ENCODE data around the gene AK1. TPM values are rescaled to one million over a fixed set of nuclear protein-coding genes. Genes with fewer than 3 reads are reported as not detected.

AK1 gene
- total RNA-seq, 4 donors from 2014 or later: 29.9 to 65.1 (median 38.7) TPM

DNA sequence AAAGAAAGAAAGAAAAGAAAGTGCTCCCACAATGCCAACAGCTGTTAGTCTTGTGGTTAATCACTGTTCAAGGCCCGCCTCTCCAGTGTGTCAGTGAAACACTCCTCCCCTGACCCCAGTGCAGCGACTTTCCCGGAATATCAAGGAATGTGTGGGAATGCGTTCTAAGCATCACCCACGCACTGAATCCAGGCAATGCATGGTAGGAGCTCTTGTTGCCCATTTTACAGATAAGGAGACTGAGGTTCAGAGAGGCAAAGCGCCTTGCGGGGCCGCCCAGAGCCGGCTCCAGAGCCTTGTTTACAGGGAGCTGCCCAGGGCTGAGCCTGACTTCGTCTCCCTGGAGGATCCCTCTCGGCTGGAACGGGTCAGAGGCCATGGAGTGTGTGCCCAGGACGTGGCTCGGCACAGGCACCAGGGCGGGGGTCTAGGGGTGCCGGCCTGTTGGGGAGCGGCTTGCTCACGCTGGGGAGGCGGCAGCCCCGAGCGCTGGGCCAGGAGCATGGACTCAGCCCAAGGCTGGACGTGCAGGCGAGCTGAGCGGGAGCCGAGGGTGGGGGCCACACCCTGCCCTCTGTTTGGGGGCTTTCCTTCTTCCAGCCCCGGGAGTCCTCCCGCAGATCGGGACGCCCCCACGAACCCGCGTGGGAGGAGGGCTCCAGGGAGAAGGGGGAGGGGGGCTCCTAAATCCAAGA, 21.1 kb upstream of the AK1 start:
- H3K4me1 ChIP-seq: peaks cover 0 to 68% (median 36%) of the 10 kb centered on the region in 4 donors
- peaks cover 0 to 5% (median 0%) of the 10 kb centered on the region in 4 donors for H3K9me3 ChIP-seq
- H3K27me3 ChIP-seq: no peaks in the 10 kb centered on the region
- peak in 1 of 2 donors; percentile 67 for DNase-seq (ENCODE audit: low spot score in 2 of 2)
- peak in 1 of 2 donors; percentile 83 for TF ChIP-seq EP300 (IDR thresholded peaks at IDR 0.05)
- no peak for TF ChIP-seq POLR2A (IDR thresholded peaks at IDR 0.05)
- TF ChIP-seq, protein P1, sequence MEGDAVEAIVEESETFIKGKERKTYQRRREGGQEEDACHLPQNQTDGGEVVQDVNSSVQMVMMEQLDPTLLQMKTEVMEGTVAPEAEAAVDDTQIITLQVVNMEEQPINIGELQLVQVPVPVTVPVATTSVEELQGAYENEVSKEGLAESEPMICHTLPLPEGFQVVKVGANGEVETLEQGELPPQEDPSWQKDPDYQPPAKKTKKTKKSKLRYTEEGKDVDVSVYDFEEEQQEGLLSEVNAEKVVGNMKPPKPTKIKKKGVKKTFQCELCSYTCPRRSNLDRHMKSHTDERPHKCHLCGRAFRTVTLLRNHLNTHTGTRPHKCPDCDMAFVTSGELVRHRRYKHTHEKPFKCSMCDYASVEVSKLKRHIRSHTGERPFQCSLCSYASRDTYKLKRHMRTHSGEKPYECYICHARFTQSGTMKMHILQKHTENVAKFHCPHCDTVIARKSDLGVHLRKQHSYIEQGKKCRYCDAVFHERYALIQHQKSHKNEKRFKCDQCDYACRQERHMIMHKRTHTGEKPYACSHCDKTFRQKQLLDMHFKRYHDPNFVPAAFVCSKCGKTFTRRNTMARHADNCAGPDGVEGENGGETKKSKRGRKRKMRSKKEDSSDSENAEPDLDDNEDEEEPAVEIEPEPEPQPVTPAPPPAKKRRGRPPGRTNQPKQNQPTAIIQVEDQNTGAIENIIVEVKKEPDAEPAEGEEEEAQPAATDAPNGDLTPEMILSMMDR (IDR thresholded peaks at IDR 0.05): no peak
- peak overlapping the region; percentile 84 to 97 (median 90) for H3K27ac ChIP-seq
- peak overlapping the region; percentile 76 to 97 (median 86) for H3K4me3 ChIP-seq
- WGBS, 2 donors: 10 to 12% methylated on average over 9 to 17 of the region's 32 CpGs
- H3K36me3 ChIP-seq: peaks cover 3 to 28% (median 17%) of the 10 kb centered on the region in 3 donors

GRCh38 chr9:127897193-127897692, 19.8 kb upstream of the AK1 start:
- H3K27ac ChIP-seq: peak overlapping the region; percentile 84 to 97 (median 90)
- H3K4me1 ChIP-seq: peaks cover 0 to 58% (median 30%) of the 10 kb centered on the region in 4 donors
- H3K4me3 ChIP-seq: peak overlapping the region; percentile 76 to 97 (median 86)
- DNase-seq (ENCODE audit: low spot score in 2 of 2): peak; percentile 84 to 90
- TF ChIP-seq, protein P1 (IDR thresholded peaks at IDR 0.05): no peak
- TF ChIP-seq EP300 (IDR thresholded peaks at IDR 0.05) (peak in 1 of 2 donors; percentile 85), POLR2A (IDR thresholded peaks at IDR 0.05) (peak in 1 of 2 donors; percentile 47)
- peaks cover 0 to 13% (median 0%) of the 10 kb centered on the region in 4 donors for H3K9me3 ChIP-seq
- 4 to 8% methylated on average over 10 to 19 of the region's 19 CpGs for WGBS, 2 donors
- peaks cover 3 to 41% (median 26%) of the 10 kb centered on the region in 3 donors for H3K36me3 ChIP-seq
- no peaks in the 10 kb centered on the region for H3K27me3 ChIP-seq

DNA sequence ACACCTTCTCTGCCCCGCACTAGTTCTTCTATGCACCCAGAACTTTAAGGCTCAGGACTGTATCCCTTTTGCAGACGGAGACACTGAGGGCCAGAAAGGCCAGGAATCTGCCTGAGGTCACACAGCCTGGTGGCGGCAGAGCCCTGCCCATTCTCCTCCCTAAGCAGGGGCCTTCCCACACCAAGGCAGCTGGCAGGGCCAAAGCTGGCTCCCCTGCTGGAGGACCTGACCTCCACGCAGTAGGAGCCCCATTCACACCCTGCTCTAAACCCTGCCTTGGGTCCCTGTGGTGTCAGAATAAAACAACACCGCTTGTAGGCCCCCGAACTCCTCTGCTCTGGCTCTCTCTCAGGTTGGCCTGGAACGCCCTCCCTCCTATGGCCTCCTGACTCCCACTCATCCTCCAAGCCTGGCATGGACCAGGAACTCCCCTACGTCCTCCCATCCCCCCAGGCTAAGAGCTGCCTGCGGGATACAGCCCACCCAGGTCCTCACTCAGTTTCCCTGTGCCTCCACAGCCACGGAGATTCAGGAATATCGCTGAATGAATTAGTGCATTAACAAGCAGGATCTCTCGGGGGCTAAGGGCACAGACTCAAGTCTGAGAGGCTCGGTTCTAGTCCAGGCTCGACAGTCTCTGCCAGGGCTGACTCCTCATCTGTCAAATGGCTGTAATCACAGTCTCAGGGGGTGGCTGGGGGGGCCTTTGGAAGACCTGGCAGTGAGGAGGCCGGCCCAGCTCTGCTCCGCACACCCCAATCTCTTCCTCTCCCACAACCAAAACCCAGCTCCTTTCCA, 19.1 kb upstream of the AK1 start:
- Histone ChIP-seq H3K27ac (peak overlapping the region; percentile 84 to 97 (median 90)), H3K9me3 (peaks cover 0 to 13% (median 0%) of the 10 kb centered on the region in 4 donors), H3K4me3 (peak overlapping the region; percentile 76 to 97 (median 86)), H3K36me3 (peaks cover 3 to 48% (median 26%) of the 10 kb centered on the region in 3 donors), H3K4me1 (peaks cover 0 to 51% (median 28%) of the 10 kb centered on the region in 4 donors), H3K27me3 (no peaks in the 10 kb centered on the region)
- DNase-seq (ENCODE audit: low spot score in 2 of 2): no peak
- 48 to 57% methylated on average over 13 to 15 of the region's 16 CpGs for WGBS, 2 donors
- TF ChIP-seq EP300 (IDR thresholded peaks at IDR 0.05) (no peak), POLR2A (IDR thresholded peaks at IDR 0.05) (no peak)
- TF ChIP-seq, protein P1 (IDR thresholded peaks at IDR 0.05): no peak

- no peak for DNase-seq (ENCODE audit: low spot score in 2 of 2)
- TF ChIP-seq, protein P1 (IDR thresholded peaks at IDR 0.05): no peak
- TF ChIP-seq POLR2A (IDR thresholded peaks at IDR 0.05) (no peak), EP300 (IDR thresholded peaks at IDR 0.05) (no peak)
- peaks cover 0 to 43% (median 26%) of the 10 kb centered on the region in 4 donors for H3K4me1 ChIP-seq
- 94 to 100% methylated on average over 8 of the region's 8 CpGs for WGBS, 2 donors
- H3K36me3 ChIP-seq: peaks cover 3 to 55% (median 27%) of the 10 kb centered on the region in 3 donors
- peaks cover 0 to 13% (median 0%) of the 10 kb centered on the region in 4 donors for H3K9me3 ChIP-seq
- no peaks in the 10 kb centered on the region for H3K27me3 ChIP-seq
- peak overlapping the region; percentile 84 to 97 (median 90) for H3K27ac ChIP-seq
- no peak overlapping the region for H3K4me3 ChIP-seq
Measured at GRCh38 chr9:127895811-127896210, 18.3 kb upstream of the AK1 start.

Measured in tibial nerve (tissue), 4 donors.